ENCODE measurements around the gene KIF2A. TPM values are rescaled to one million over a fixed set of nuclear protein-coding genes. Genes with fewer than 3 reads are reported as not detected.

KIF2A gene
- total RNA-seq, 1 experiment from 2014 or later: 86.1 TPM

GRCh38 chr5:62271870-62272269 is 34.1 kb upstream of the KIF2A start:
- H4K20me1 ChIP-seq (ENCODE audit: control insufficient read depth, insufficient read depth, insufficient read length): no peaks in the 10 kb centered on the region
- no peak overlapping the region for H3K27ac Mint-ChIP-seq
- H3K4me1 ChIP-seq (ENCODE audit: insufficient read depth, low read length): no peaks in the 10 kb centered on the region
- H3K36me3 Mint-ChIP-seq (ENCODE audit: insufficient read depth in 1 of 3, low read depth in 3 of 3): no peaks in the 10 kb centered on the region
- no peak overlapping the region for H3K14ac ChIP-seq (ENCODE audit: insufficient read depth, low read length)
- H3K18ac ChIP-seq (ENCODE audit: insufficient read length, low read depth, low read length): no peak overlapping the region
- H3K4ac ChIP-seq (ENCODE audit: low read depth, low read length): no peak overlapping the region
- H2BK15ac ChIP-seq (ENCODE audit: low read depth, low read length): no peak overlapping the region
- TF ChIP-seq, protein P1, sequence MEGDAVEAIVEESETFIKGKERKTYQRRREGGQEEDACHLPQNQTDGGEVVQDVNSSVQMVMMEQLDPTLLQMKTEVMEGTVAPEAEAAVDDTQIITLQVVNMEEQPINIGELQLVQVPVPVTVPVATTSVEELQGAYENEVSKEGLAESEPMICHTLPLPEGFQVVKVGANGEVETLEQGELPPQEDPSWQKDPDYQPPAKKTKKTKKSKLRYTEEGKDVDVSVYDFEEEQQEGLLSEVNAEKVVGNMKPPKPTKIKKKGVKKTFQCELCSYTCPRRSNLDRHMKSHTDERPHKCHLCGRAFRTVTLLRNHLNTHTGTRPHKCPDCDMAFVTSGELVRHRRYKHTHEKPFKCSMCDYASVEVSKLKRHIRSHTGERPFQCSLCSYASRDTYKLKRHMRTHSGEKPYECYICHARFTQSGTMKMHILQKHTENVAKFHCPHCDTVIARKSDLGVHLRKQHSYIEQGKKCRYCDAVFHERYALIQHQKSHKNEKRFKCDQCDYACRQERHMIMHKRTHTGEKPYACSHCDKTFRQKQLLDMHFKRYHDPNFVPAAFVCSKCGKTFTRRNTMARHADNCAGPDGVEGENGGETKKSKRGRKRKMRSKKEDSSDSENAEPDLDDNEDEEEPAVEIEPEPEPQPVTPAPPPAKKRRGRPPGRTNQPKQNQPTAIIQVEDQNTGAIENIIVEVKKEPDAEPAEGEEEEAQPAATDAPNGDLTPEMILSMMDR (conservative IDR thresholded peaks at IDR 0.05): peak; percentile 19; the same call in 1 of the 3 replicates
- no peaks in the 10 kb centered on the region for H3K79me2 ChIP-seq (ENCODE audit: insufficient read depth, low read length)
- H4K8ac ChIP-seq (replicated peaks; ENCODE audit: insufficient read length, low read depth, low read length): no peak overlapping the region
- no peak overlapping the region for H3K56ac ChIP-seq (ENCODE audit: insufficient read length, low read depth, low read length)
- no peak overlapping the region for H4K5ac ChIP-seq (ENCODE audit: insufficient read length, low read depth, low read length)
- H3K23me2 ChIP-seq (ENCODE audit: insufficient read length, low read depth, low read length, poor library complexity, severe bottlenecking): no peaks in the 10 kb centered on the region
- no peak overlapping the region for H3K4me2 ChIP-seq (ENCODE audit: insufficient read depth, insufficient read length, low read length)
- H2BK5ac ChIP-seq (ENCODE audit: insufficient read length, low read length): no peak overlapping the region
- no peak overlapping the region for H3K4me3 Mint-ChIP-seq
- no peaks in the 10 kb centered on the region for H3K79me1 ChIP-seq (ENCODE audit: insufficient read depth, low read depth, low read length, poor library complexity, severe bottlenecking)
- peaks cover 0 to 5% of the 10 kb centered on the region in 2 experiments; a peak in 2 of 4 replicates for H3K4me1 Mint-ChIP-seq
- no peak overlapping the region for H4K91ac ChIP-seq (ENCODE audit: insufficient read length, low read depth, low read length)
- H2BK12ac ChIP-seq (ENCODE audit: insufficient read length, low read depth, low read length): no peak overlapping the region
- H3K27me3 ChIP-seq (ENCODE audit: insufficient read depth, low read length): no peaks in the 10 kb centered on the region
- no peak overlapping the region for H3T11ph ChIP-seq (ENCODE audit: low read length)
- H2AK5ac ChIP-seq (ENCODE audit: insufficient read length, low read length): no peak overlapping the region
- no peak overlapping the region for H2BK20ac ChIP-seq (ENCODE audit: low read depth, low read length, poor library complexity, severe bottlenecking)
- no CpG with 5 or more reads among the region's 3 CpGs for WGBS (ENCODE audit: extremely low coverage, insufficient read length, low lambda C conversion rate)
- DNase-seq: no peak
- no peak overlapping the region for H3K23ac ChIP-seq (ENCODE audit: insufficient read length, low read depth, low read length)
- no peak overlapping the region for H3K9ac ChIP-seq (ENCODE audit: extremely low read depth, insufficient read length, low read length)
- no peaks in the 10 kb centered on the region for H3K27me3 Mint-ChIP-seq (ENCODE audit: low read depth)
- H2BK120ac ChIP-seq (ENCODE audit: low read depth, low read length, poor library complexity, severe bottlenecking): no peak overlapping the region
- no peaks in the 10 kb centered on the region for H3K9me3 Mint-ChIP-seq
- H3K9me3 ChIP-seq (ENCODE audit: control insufficient read depth, low read depth, low read length): no peaks in the 10 kb centered on the region
- H3K27ac ChIP-seq (ENCODE audit: insufficient read length, low read depth, low read length): no peak overlapping the region
- no peak overlapping the region for H2AFZ ChIP-seq (ENCODE audit: low read length)

Data from H9 (cell line).